ENCODE data around the gene CASQ1. TPM values are rescaled to one million over a fixed set of nuclear protein-coding genes. Genes with fewer than 3 reads are reported as not detected.

CASQ1 gene
- total RNA-seq, 4 donors from 2014 or later = 0.12 to 0.23 TPM; not detected in 2

DNA sequence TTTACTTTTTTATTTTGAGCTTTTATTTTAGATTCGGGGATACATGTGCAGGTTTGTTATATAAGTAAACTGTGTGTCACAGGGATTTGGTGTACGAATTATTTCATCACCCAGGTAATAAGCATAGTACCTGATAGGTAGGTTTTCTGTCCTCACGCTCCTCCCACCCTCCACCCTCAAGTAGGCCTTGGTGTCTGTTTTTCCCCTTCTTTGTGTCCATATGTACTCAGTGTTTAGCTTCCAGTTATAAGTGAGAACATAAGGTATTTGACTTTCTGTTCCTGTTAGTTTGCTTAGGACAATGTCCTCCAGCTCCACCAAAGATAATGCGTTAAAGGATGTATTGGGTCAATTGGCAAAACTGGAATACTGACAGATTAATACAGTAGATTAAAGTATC lies 33.2 kb upstream of the CASQ1 start:
- TF ChIP-seq POLR2A (IDR thresholded peaks at IDR 0.05) = no peak
- TF ChIP-seq, protein P1, sequence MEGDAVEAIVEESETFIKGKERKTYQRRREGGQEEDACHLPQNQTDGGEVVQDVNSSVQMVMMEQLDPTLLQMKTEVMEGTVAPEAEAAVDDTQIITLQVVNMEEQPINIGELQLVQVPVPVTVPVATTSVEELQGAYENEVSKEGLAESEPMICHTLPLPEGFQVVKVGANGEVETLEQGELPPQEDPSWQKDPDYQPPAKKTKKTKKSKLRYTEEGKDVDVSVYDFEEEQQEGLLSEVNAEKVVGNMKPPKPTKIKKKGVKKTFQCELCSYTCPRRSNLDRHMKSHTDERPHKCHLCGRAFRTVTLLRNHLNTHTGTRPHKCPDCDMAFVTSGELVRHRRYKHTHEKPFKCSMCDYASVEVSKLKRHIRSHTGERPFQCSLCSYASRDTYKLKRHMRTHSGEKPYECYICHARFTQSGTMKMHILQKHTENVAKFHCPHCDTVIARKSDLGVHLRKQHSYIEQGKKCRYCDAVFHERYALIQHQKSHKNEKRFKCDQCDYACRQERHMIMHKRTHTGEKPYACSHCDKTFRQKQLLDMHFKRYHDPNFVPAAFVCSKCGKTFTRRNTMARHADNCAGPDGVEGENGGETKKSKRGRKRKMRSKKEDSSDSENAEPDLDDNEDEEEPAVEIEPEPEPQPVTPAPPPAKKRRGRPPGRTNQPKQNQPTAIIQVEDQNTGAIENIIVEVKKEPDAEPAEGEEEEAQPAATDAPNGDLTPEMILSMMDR (IDR thresholded peaks at IDR 0.05) = no peak
- WGBS, 2 donors = 74 to 80% methylated on average over 4 of the region's 4 CpGs
- H3K4me3 ChIP-seq (ENCODE audit: low read depth, poor library complexity, severe bottlenecking) = no peak overlapping the region
- intact Hi-C loops (cut with DNase I; ENCODE audit: low total_unique reads) = no loop called here
- DNase-seq (ENCODE audit: low spot score in 2 of 2) = no peak

DNA sequence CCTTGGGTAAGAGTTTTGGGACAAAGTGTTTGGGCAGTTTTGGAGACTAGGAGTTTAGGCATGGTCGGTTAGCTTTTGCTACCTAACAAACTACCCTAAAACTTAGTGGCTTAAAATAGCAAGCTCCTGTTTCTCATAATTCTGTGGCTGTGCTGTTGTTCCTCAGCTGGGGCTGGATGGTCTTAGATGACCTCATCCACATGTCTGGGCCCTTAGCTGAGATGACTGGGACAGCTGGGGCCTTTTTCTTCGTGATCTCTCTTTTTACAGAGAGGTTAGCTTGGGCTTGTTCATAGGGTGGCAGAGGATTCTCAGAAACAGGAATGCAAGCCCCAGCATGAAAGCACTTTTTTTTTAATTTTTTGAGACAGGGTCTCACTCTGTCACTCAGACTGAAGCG lies 32.3 kb upstream of the CASQ1 start:
- no peak for DNase-seq (ENCODE audit: low spot score in 2 of 2)
- no peak overlapping the region for H3K4me3 ChIP-seq (ENCODE audit: low read depth, poor library complexity, severe bottlenecking)
- WGBS, 2 donors = 76 to 88% methylated on average over 3 of the region's 3 CpGs
- intact Hi-C loops (cut with DNase I; ENCODE audit: low total_unique reads) = no loop called here
- TF ChIP-seq, protein P1 (IDR thresholded peaks at IDR 0.05) = no peak
- TF ChIP-seq POLR2A (IDR thresholded peaks at IDR 0.05) = no peak

DNA sequence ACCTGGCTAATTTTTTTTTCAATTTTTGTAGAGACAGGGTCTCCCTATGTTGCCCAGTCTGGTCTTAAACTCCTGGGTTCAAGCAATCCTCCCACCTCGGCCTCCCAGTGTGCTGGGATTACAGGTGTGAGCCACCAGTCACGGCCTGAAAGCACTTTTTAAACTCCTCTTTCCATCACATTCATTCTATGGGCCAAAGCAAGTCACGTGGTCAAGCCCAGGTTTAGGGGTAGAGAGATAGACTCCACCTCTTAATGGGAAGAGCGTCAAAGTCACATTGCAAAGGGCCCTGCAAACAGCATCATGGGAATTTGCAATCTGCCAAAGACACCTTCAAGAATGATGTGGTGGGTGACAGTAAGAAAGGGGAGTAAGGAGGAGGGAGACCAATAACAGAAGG lies 31.8 kb upstream of the CASQ1 start:
- TF ChIP-seq, protein P1 (IDR thresholded peaks at IDR 0.05) = no peak
- TF ChIP-seq POLR2A (IDR thresholded peaks at IDR 0.05) = no peak
- peak in 1 of 2 donors; percentile 39 for DNase-seq (ENCODE audit: low spot score in 2 of 2)
- H3K4me3 ChIP-seq (ENCODE audit: low read depth, poor library complexity, severe bottlenecking) = no peak overlapping the region
- WGBS, 2 donors = 85 to 89% methylated on average over 4 of the region's 4 CpGs
- intact Hi-C loops (cut with DNase I; ENCODE audit: low total_unique reads) = no loop called here

DNA sequence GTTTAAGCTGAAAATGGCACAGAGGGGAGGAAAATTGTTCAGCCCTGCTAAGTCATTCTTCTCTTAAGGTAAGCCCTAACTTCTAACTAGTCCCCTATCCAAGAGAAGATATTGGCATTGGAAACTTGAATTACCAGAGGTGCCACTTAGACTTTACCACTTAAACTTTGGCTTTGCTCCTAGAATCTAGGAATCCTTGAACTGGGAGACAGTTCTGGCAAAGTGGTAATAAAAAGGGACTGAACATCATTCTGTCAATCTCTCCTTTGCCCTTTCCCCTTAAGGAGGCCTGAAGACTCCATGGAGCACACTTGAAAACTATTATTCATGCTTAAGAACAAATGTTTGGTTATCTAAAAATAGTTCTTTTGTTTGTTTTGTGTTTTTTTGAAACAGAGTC lies 30.5 kb upstream of the CASQ1 start:
- no peak overlapping the region for H3K4me3 ChIP-seq (ENCODE audit: low read depth, poor library complexity, severe bottlenecking)
- no peak for DNase-seq (ENCODE audit: low spot score in 2 of 2)
- TF ChIP-seq POLR2A (IDR thresholded peaks at IDR 0.05) = no peak
- TF ChIP-seq, protein P1 (IDR thresholded peaks at IDR 0.05) = no peak
- intact Hi-C loops (cut with DNase I; ENCODE audit: low total_unique reads) = no loop called here

DNA sequence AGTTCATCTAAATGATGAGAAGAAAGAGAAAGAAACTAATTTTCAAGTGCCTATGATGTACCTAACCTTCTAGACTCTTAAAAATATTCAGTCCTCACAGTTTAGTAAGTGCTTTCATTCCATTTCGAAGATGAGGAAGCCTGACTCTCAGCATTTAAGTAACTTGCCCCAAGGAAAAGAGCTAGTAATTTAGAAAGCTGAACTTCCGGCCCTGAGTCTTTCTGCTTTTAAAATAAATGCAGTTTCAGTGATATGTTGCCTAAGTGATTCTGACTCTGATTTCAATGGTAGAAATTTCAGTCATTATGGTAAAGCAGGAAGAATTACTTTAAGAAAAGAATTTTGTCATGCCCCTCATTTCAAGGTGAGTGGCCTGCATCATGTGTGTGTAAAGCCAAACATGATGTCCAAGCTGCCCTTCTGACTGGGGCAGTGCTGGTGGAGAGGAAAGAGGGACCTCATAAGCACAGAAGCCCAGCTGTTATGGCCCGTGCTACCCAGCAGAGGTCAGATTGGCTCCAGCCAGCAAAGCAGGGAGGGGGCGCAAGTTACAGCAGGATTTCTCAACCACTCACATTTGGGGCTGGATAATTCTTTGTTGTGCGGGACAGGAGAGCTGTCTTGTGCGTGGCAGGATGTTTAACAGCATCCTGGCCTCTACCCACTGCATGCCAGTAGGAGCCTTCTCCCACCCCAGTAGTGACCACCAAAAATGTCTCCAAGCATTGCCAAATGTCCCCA lies 28.2 kb upstream of the CASQ1 start:
- WGBS, 2 donors = 62 to 65% methylated on average over 6 of the region's 6 CpGs
- intact Hi-C loops (cut with DNase I; ENCODE audit: low total_unique reads) = no loop called here
- no peak overlapping the region for H3K4me3 ChIP-seq (ENCODE audit: low read depth, poor library complexity, severe bottlenecking)
- peak in 1 of 2 donors; percentile 48 for DNase-seq (ENCODE audit: low spot score in 2 of 2)
- no peak for TF ChIP-seq POLR2A (IDR thresholded peaks at IDR 0.05)
- TF ChIP-seq, protein P1 (IDR thresholded peaks at IDR 0.05) = no peak

DNA sequence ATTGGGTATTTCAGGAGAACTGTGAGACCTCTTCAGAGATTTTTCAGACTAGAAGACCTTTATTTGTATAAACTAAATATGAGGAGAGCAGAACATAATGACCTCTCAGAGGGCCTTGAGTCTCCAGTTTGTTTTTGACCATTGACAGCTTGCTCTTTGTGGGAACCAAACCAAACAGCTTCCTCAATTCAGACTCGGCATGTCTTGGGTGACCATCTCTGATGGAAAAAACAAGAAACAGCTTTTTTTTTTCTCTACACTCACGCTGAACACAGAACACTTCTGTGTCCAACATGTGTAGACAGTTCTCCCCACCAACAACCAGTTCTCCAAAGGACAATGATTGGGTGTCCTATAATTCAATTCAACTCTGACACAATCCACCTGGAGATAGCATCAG lies 27.4 kb upstream of the CASQ1 start:
- H3K4me3 ChIP-seq (ENCODE audit: low read depth, poor library complexity, severe bottlenecking) = no peak overlapping the region
- TF ChIP-seq, protein P1 (IDR thresholded peaks at IDR 0.05) = no peak
- TF ChIP-seq POLR2A (IDR thresholded peaks at IDR 0.05) = no peak
- 67 to 81% methylated on average over 2 of the region's 2 CpGs for WGBS, 2 donors
- intact Hi-C loops (cut with DNase I; ENCODE audit: low total_unique reads) = no loop called here
- no peak for DNase-seq (ENCODE audit: low spot score in 2 of 2)
